H1 (cell line): ENCODE data around the gene GTF2A1L. TPM values are rescaled to one million over a fixed set of nuclear protein-coding genes. Genes with fewer than 3 reads are reported as not detected.

Experiments
- CTCF ChIA-PET: fragments of 300-600 bp; sonication (Branson Sonifier 250); formaldehyde crosslinking; loops from one replicate; lab custom pipeline; 2021; ENCODE audit not compliant: partially characterized antibody; lab: Charles Lee
- POLR2A ChIA-PET: fragments of 300-600 bp; sonication (Branson Sonifier 250); formaldehyde crosslinking; loops from one replicate; lab custom pipeline; 2021; ENCODE audit warnings: inconsistent platforms; ENCODE audit not compliant: partially characterized antibody; lab: Charles Lee
- DNase-seq, 2 experiments: peaks; one replicate each; pipeline versions ENCODE4 v3.0.0 to v3.0.0-alpha.2; 2010 to 2022; ENCODE audit warnings: low spot score in 2 of 2, low read depth in 1 of 2, mixed read lengths in 1 of 2
- FAIRE-seq: peaks from 2 replicates; lab custom pipeline; 2011; peaks lifted over from hg19 to GRCh38; lab: Jason Lieb, UNC
- H2AFZ ChIP-seq: 2 replicates; pipeline ENCODE4 v1.8.1; 2012; ENCODE audit warnings: low read length, inconsistent platforms
- H2AK5ac ChIP-seq: 2 replicates; pipeline ENCODE4 v1.6.1; 2013; ENCODE audit warnings: low read depth, low read length
- H2BK120ac ChIP-seq: replicated peaks from 2 replicates; pipeline ENCODE3; 2013; ENCODE audit warnings: low read depth, low read length, inconsistent platforms
- H2BK12ac ChIP-seq: 2 replicates; pipeline ENCODE4 v1.6.1; 2013; ENCODE audit warnings: low read depth, low read length
- H2BK15ac ChIP-seq: 2 replicates; pipeline ENCODE4 v1.6.1; 2013; ENCODE audit warnings: low read length
- H2BK20ac ChIP-seq: 2 replicates; pipeline ENCODE4 v1.6.1; 2013; ENCODE audit warnings: low read length
- H2BK5ac ChIP-seq: 2 replicates; pipeline ENCODE4 v1.6.1; 2013; ENCODE audit warnings: low read depth, low read length
- H3K14ac ChIP-seq: 2 replicates; pipeline ENCODE4 v1.6.1; 2013; ENCODE audit warnings: inconsistent platforms; ENCODE audit not compliant: insufficient read length
- H3K18ac ChIP-seq: 2 replicates; pipeline ENCODE4 v1.6.1; 2013; ENCODE audit warnings: low read length; ENCODE audit errors: extremely low read depth
- H3K23ac ChIP-seq: 2 replicates; pipeline ENCODE4 v1.6.1; 2013; ENCODE audit warnings: inconsistent platforms; ENCODE audit not compliant: insufficient read length
- H3K23me2 ChIP-seq: 2 replicates; pipeline ENCODE4 v1.6.1; 2013; ENCODE audit warnings: low read depth, low read length
- H3K27ac ChIP-seq: 2 replicates; pipeline ENCODE4 v1.6.1; 2011; ENCODE audit warnings: low read depth, low read length, inconsistent platforms
- H3K27me3 ChIP-seq, 4 experiments: replicated peaks in 1 of 4; 1 replicate in 1 of 4; 2 replicates in 3 of 4; pipeline versions ENCODE4 v1.6.1 to v1.8.1; 2011 to 2013; ENCODE audit warnings: low read length in 3 of 4, mild to moderate bottlenecking in 3 of 4, inconsistent platforms in 2 of 4, mixed read lengths in 2 of 4, moderate library complexity in 1 of 4; ENCODE audit not compliant: control insufficient read depth in 3 of 4, insufficient read depth in 3 of 4; ENCODE audit errors: extremely low read depth in 1 of 4
- H3K36me3 ChIP-seq, 4 experiments: 2 replicates each; pipeline versions ENCODE4 v1.6.1 to v1.8.1; 2011 to 2013; ENCODE audit warnings: mild to moderate bottlenecking in 4 of 4, low read length in 3 of 4, moderate library complexity in 2 of 4, control low read depth in 1 of 4, inconsistent platforms in 1 of 4; ENCODE audit not compliant: insufficient read depth in 4 of 4, control insufficient read depth in 2 of 4
- H3K4ac ChIP-seq: replicated peaks from 2 replicates; pipeline ENCODE3; 2013; ENCODE audit warnings: low read length, low read depth, mixed read lengths, inconsistent platforms; ENCODE audit not compliant: insufficient read length
- H3K4me1 ChIP-seq, 4 experiments: replicated peaks in 1 of 4; 1 replicate in 1 of 4; 2 replicates in 3 of 4; pipeline versions ENCODE4 v1.6.1 to v1.8.1; 2011 to 2013; ENCODE audit warnings: low read length in 3 of 4, inconsistent platforms in 2 of 4, mixed read lengths in 1 of 4; ENCODE audit not compliant: insufficient read depth in 4 of 4, control insufficient read depth in 3 of 4
- H3K4me2 ChIP-seq, 2 experiments: 2 replicates each; pipeline versions ENCODE4 v1.6.1 to v1.8.1; 2011 to 2013; ENCODE audit warnings: low read depth in 2 of 2, low read length in 2 of 2, control low read depth in 1 of 2, inconsistent platforms in 1 of 2, mild to moderate bottlenecking in 1 of 2; ENCODE audit not compliant: insufficient read depth in 1 of 2
- H3K4me3 ChIP-seq, 4 experiments: fragments of 200-600, 300-600 bp in 1 of 4; sonication (generic), shearing (Covaris generic), sonication (Bioruptor Twin) in 1 of 4; 2 replicates each; pipeline versions ENCODE4 v1.5.1 to v1.8.1; 2011 to 2016; ENCODE audit warnings: low read length in 4 of 4, low read depth in 3 of 4, control low read depth in 2 of 4, inconsistent platforms in 2 of 4, mild to moderate bottlenecking in 2 of 4, mixed read lengths in 1 of 4, moderate library complexity in 1 of 4; ENCODE audit not compliant: insufficient read depth in 2 of 4; ENCODE audit errors: extremely low read depth in 1 of 4
- H3K56ac ChIP-seq: replicated peaks from 2 replicates; pipeline ENCODE3; 2013; ENCODE audit warnings: low read depth, mild to moderate bottlenecking, mixed read lengths, low read length, inconsistent platforms; ENCODE audit not compliant: insufficient read length
- H3K79me1 ChIP-seq: 2 replicates; pipeline ENCODE4 v1.6.1; 2013; ENCODE audit warnings: low read depth, low read length, control low read depth
- H3K79me2 ChIP-seq, 2 experiments: 2 replicates each; pipeline versions ENCODE4 v1.6.1 to v1.8.1; 2012 to 2013; ENCODE audit warnings: low read length in 2 of 2, mild to moderate bottlenecking in 2 of 2, inconsistent platforms in 1 of 2; ENCODE audit not compliant: insufficient read depth in 2 of 2, control insufficient read depth in 1 of 2
- H3K9ac ChIP-seq, 4 experiments: replicated peaks in 1 of 4; 1 replicate in 1 of 4; 2 replicates in 3 of 4; pipeline versions ENCODE4 v1.6.1 to v1.8.1; 2011 to 2013; ENCODE audit warnings: low read depth in 3 of 4, low read length in 3 of 4, control low read depth in 2 of 4, mild to moderate bottlenecking in 2 of 4, moderate library complexity in 2 of 4, inconsistent platforms in 1 of 4; ENCODE audit errors: extremely low read depth in 1 of 4
- H3K9me3 ChIP-seq, 2 experiments: 2 replicates each; pipeline versions ENCODE4 v1.6.1 to v1.8.1; 2012 to 2013; ENCODE audit warnings: mild to moderate bottlenecking in 2 of 2, moderate library complexity in 2 of 2, control low read depth in 1 of 2, inconsistent platforms in 1 of 2, low read depth in 1 of 2, low read length in 1 of 2, mixed read lengths in 1 of 2; ENCODE audit not compliant: insufficient read depth in 2 of 2
- H4K20me1 ChIP-seq, 2 experiments: replicated peaks in 1 of 2; 2 replicates each; pipeline versions ENCODE3 to v1.8.1; 2011 to 2013; ENCODE audit warnings: inconsistent platforms in 2 of 2, low read length in 2 of 2, mild to moderate bottlenecking in 1 of 2; ENCODE audit not compliant: insufficient read depth in 2 of 2, control insufficient read depth in 1 of 2
- H4K5ac ChIP-seq: 2 replicates; pipeline ENCODE4 v1.6.1; 2013; ENCODE audit warnings: low read length, low read depth, mixed read lengths, inconsistent platforms; ENCODE audit not compliant: insufficient read length
- H4K8ac ChIP-seq: 2 replicates; pipeline ENCODE4 v1.8.0; 2013; ENCODE audit warnings: mild to moderate bottlenecking, moderate library complexity, low read length, inconsistent platforms; ENCODE audit not compliant: insufficient read depth; ENCODE audit errors: extremely low read depth
- H4K91ac ChIP-seq: replicated peaks from 2 replicates; pipeline ENCODE3; 2013; ENCODE audit warnings: low read length, mixed read lengths, inconsistent platforms; ENCODE audit not compliant: insufficient read length
- BACH1 ChIP-seq: IDR thresholded peaks from 2 replicates; pipeline ENCODE4 v1.6.1; 2012; ENCODE audit warnings: low read length, improper control_type of control experiment
- BCL11A ChIP-seq, 2 experiments: IDR thresholded peaks; one replicate each; pipeline ENCODE4 v1.6.1; 2011; ENCODE audit warnings: low read depth in 2 of 2, low read length in 2 of 2, mild to moderate bottlenecking in 2 of 2
- CBX8 ChIP-seq: fragments of 300-800, 300-1000 bp; sonication (generic); IDR thresholded peaks from 2 replicates; pipeline ENCODE4 v1.7.1; 2016; ENCODE audit warnings: low read depth, low read length, borderline replicate concordance
- CHD1 ChIP-seq: IDR thresholded peaks from 2 replicates; pipeline ENCODE4 v1.6.1; 2012; ENCODE audit warnings: low read depth, low read length, improper control_type of control experiment
- FOSL1 ChIP-seq: IDR thresholded peaks from 2 replicates; pipeline ENCODE4 v1.6.1; 2011; ENCODE audit warnings: mild to moderate bottlenecking, low read depth, low read length, moderate library complexity; ENCODE audit not compliant: insufficient read depth
- JUN ChIP-seq: IDR thresholded peaks from 2 replicates; pipeline ENCODE4 v1.6.1; 2011; ENCODE audit warnings: low read depth, mild to moderate bottlenecking, improper control_type of control experiment, low read length
- NANOG ChIP-seq: IDR thresholded peaks from 2 replicates; pipeline ENCODE4 v1.6.1; 2011; ENCODE audit warnings: low read length, low read depth, mild to moderate bottlenecking, inconsistent platforms; ENCODE audit not compliant: insufficient read depth, poor library complexity, severe bottlenecking
- POLR2A ChIP-seq, 2 experiments: IDR thresholded peaks; 1 replicate in 1 of 2; 2 replicates in 1 of 2; pipeline ENCODE4 v1.6.1; 2011; ENCODE audit warnings: low read depth in 2 of 2, low read length in 2 of 2, mild to moderate bottlenecking in 2 of 2; ENCODE audit errors: control extremely low read depth in 1 of 2
- RBBP5 ChIP-seq: IDR thresholded peaks from 2 replicates; pipeline ENCODE4 v1.7.1; 2012; ENCODE audit warnings: low read depth, mild to moderate bottlenecking, inconsistent platforms, low read length, moderate library complexity, borderline replicate concordance
- SRF ChIP-seq: IDR thresholded peaks from 2 replicates; pipeline ENCODE4 v1.6.1; 2011; ENCODE audit warnings: mild to moderate bottlenecking, low read depth, low read length, moderate library complexity
- WGBS, 2 experiments: shearing (Covaris generic) in 1 of 2; methylation state at CpG; one replicate each; pipeline versions ENCODE4 v1.1.6 to v1.1.7; 2013 to 2015; ENCODE audit warnings: low lambda C conversion rate in 2 of 2, mixed read lengths in 2 of 2, inconsistent platforms in 1 of 2, low coverage in 1 of 2, missing lambda C conversion rate in 1 of 2; ENCODE audit not compliant: insufficient replicate concordance in 2 of 2, insufficient coverage in 1 of 2, insufficient read length in 1 of 2; ENCODE audit errors: extremely low coverage in 1 of 2, missing lambda C conversion rate in 1 of 2; 5-methylcytosine and 5-hydroxymethylcytosine counted together
- polyA plus RNA-seq, 7 experiments: library from polyadenylated mRNA; depleted of rRNA in 3 of 7; stranded (reverse) in 5 of 7; unstranded in 2 of 7; fragments of >200 nt in 5 of 7; fragments of 200-250 nt in 2 of 7; gene quantifications; 1 replicate in 5 of 7; 2 replicates in 1 of 7; 4 replicates in 1 of 7; pipeline versions ENCODE4 v1.2.1 to v1.2.3, GENCODE V29; 2011 to 2013; ENCODE audit warnings: missing spikeins in 2 of 7, mixed read lengths in 2 of 7
- total RNA-seq: library from RNA; stranded (reverse); fragmentation: NEBNext Ultra II Directional; extraction: Animal tissue kit (Norgen Biotek cat#: 25700); gene quantifications from 2 replicates; pipeline ENCODE4 v1.2.1, GENCODE V29; 2021
- TF ChIP-seq, protein P1 (sequence below): IDR thresholded peaks from 2 replicates; pipeline ENCODE4 v1.6.1; 2012; ENCODE audit warnings: inconsistent platforms
- TF ChIP-seq, protein P2 (sequence below), 3 experiments: IDR thresholded peaks; 1 replicate in 2 of 3; 2 replicates in 1 of 3; pipeline versions ENCODE4 v1.5.1 to v1.6.1; 2011; ENCODE audit warnings: low read length in 3 of 3, mild to moderate bottlenecking in 3 of 3, inconsistent platforms in 2 of 3, low read depth in 1 of 3, moderate library complexity in 1 of 3; ENCODE audit not compliant: insufficient read depth in 1 of 3; ENCODE audit errors: control extremely low read depth in 1 of 3

The GTF2A1L gene
- total and polyA plus RNA-seq, 2 of the 8 experiments (the other 6 are each of a cell fraction or from before 2014, with no cell fraction given), result 0.18 TPM; not detected in 1

- Histone ChIP-seq H2AFZ (no peak overlapping the region), H3K18ac (no peak overlapping the region), H3K56ac (no peak overlapping the region), H4K5ac (no peak overlapping the region), H3K27ac (no peak overlapping the region), H3K4ac (no peak overlapping the region), H4K20me1 (no peaks in the 10 kb centered on the region), H2AK5ac (no peak overlapping the region), H2BK20ac (no peak overlapping the region), H3K36me3 (no peaks in the 10 kb centered on the region), H2BK12ac (no peak overlapping the region), H3K4me3 (no peak overlapping the region), H3K14ac (no peak overlapping the region), H2BK5ac (no peak overlapping the region), H3K27me3 (no peaks in the 10 kb centered on the region), H3K9me3 (peaks cover 0 to 7% of the 10 kb centered on the region in 2 experiments; a peak in 2 of 4 replicates), H3K4me2 (no peak overlapping the region), H3K23ac (no peak overlapping the region), H3K79me1 (no peaks in the 10 kb centered on the region), H2BK15ac (no peak overlapping the region), H3K4me1 (no peaks in the 10 kb centered on the region), H2BK120ac (no peak overlapping the region), H3K9ac (no peak overlapping the region), H3K23me2 (no peaks in the 10 kb centered on the region), H3K79me2 (no peaks in the 10 kb centered on the region), H4K91ac (no peak overlapping the region), H4K8ac (no peak overlapping the region)
- 88% methylated on average over 2 of the region's 2 CpGs; no CpG with 5 or more reads in 1 of the 2 experiments for WGBS, 2 experiments
- DNase-seq (no peak), FAIRE-seq (no peak)
- ChIA-PET POLR2A (no interaction called here), CTCF (interaction anchor here (1.0 kb wide), 1 partner anchor 14 kb away, joined by 3 read pairs; no protein-coding TSS in a partner anchor)
- TF ChIP-seq BCL11A (IDR thresholded peaks at IDR 0.05; ENCODE audit: low read depth in 2 of 2, low read length in 2 of 2) (no peak), JUN (no peak), CBX8 (no peak), RBBP5 (no peak), SRF (no peak), NANOG (no peak), CHD1 (no peak), POLR2A (IDR thresholded peaks at IDR 0.05; ENCODE audit: control extremely low read depth in 1 of 2, low read depth in 2 of 2, low read length in 2 of 2) (no peak), FOSL1 (no peak), BACH1 (no peak)
- TF ChIP-seq, protein P1, sequence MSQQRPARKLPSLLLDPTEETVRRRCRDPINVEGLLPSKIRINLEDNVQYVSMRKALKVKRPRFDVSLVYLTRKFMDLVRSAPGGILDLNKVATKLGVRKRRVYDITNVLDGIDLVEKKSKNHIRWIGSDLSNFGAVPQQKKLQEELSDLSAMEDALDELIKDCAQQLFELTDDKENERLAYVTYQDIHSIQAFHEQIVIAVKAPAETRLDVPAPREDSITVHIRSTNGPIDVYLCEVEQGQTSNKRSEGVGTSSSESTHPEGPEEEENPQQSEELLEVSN, result no peak
- TF ChIP-seq, protein P2, sequence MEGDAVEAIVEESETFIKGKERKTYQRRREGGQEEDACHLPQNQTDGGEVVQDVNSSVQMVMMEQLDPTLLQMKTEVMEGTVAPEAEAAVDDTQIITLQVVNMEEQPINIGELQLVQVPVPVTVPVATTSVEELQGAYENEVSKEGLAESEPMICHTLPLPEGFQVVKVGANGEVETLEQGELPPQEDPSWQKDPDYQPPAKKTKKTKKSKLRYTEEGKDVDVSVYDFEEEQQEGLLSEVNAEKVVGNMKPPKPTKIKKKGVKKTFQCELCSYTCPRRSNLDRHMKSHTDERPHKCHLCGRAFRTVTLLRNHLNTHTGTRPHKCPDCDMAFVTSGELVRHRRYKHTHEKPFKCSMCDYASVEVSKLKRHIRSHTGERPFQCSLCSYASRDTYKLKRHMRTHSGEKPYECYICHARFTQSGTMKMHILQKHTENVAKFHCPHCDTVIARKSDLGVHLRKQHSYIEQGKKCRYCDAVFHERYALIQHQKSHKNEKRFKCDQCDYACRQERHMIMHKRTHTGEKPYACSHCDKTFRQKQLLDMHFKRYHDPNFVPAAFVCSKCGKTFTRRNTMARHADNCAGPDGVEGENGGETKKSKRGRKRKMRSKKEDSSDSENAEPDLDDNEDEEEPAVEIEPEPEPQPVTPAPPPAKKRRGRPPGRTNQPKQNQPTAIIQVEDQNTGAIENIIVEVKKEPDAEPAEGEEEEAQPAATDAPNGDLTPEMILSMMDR (IDR thresholded peaks at IDR 0.05; ENCODE audit: control extremely low read depth in 1 of 3, insufficient read depth in 1 of 3, low read depth in 1 of 3, low read length in 3 of 3), result no peak
These were observed 1.9 kb downstream of the GTF2A1L start for GRCh38 chr2:48619526-48619925.
